Fibroblast of pulmonary artery (primary cell): ENCODE data around the gene RBBP6.
A peak's percentile ranks its signal among the peaks of the same experiment; 100 is the strongest.

ENCODE experiments used
- DNase-seq: peaks from one replicate; pipeline ENCODE4 v3.0.0-alpha.2; 2010; ENCODE audit warnings: low read depth
- H3K4me3 ChIP-seq: replicated peaks from 2 replicates; pipeline ENCODE4 v1.5.1; 2011; ENCODE audit warnings: low read depth, mild to moderate bottlenecking, control low read depth, low read length, moderate library complexity
- CTCF ChIP-seq: IDR thresholded peaks from 2 replicates; pipeline ENCODE4 v1.5.1; 2011; ENCODE audit warnings: mild to moderate bottlenecking, control low read depth, low read length, inconsistent platforms; ENCODE audit errors: missing control alignments

Gene RBBP6

GRCh38 chr16:24499193-24499814 is 40.1 kb upstream of the RBBP6 start:
- peak; percentile 39 for TF ChIP-seq CTCF
- DNase-seq: peak; percentile 29
- H3K4me3 ChIP-seq: no peak overlapping the region

- H3K4me3 ChIP-seq: no peak overlapping the region
- DNase-seq: peak; percentile 73
- peak; percentile 75 for TF ChIP-seq CTCF
These were observed 34.7 kb upstream of the RBBP6 start for GRCh38 chr16:24504472-24505345.

GRCh38 chr16:24505959-24506358 is 33.4 kb upstream of the RBBP6 start:
- DNase-seq: no peak
- no peak for TF ChIP-seq CTCF
- no peak overlapping the region for H3K4me3 ChIP-seq

GRCh38 chr16:24507959-24508480 is 31.3 kb upstream of the RBBP6 start:
- DNase-seq: no peak
- TF ChIP-seq CTCF: no peak
- H3K4me3 ChIP-seq: no peak overlapping the region

GRCh38 chr16:24508614-24509013 is 30.8 kb upstream of the RBBP6 start:
- H3K4me3 ChIP-seq: no peak overlapping the region
- DNase-seq: peak; percentile 79
- no peak for TF ChIP-seq CTCF

GRCh38 chr16:24509536-24509935 is 29.8 kb upstream of the RBBP6 start:
- no peak for TF ChIP-seq CTCF
- no peak for DNase-seq
- H3K4me3 ChIP-seq: no peak overlapping the region
